Vagina (tissue), 2 donors: ENCODE results near the gene PIK3C2A. TPM values are rescaled to one million over a fixed set of nuclear protein-coding genes. Genes with fewer than 3 reads are reported as not detected.
A peak's percentile ranks its signal among the peaks of the same experiment; 100 is the strongest.
"Not testable (repeated sequence)": the region's sequence is repeated elsewhere in the genome, so short reads cannot be mapped to it uniquely, and the experiment has no call there.

Experiments
- DNase-seq, 2 donors: peaks; one replicate each; pipeline ENCODE4 v3.0.0-alpha.2; 2017; ENCODE audit errors: extremely low spot score in 2 of 2
- H3K27ac ChIP-seq: fragments of 200-600 bp; sonication (generic); one replicate; pipeline ENCODE4 v1.5.1; 2019
- H3K27me3 ChIP-seq: fragments of 200-600 bp; sonication (generic); one replicate; pipeline ENCODE4 v1.5.1; 2019
- H3K36me3 ChIP-seq, 2 donors: fragments of 200-600 bp; sonication (generic); one replicate each; pipeline ENCODE4 v1.5.1; 2017 to 2019
- H3K4me1 ChIP-seq: fragments of 200-600 bp; sonication (generic); one replicate; pipeline ENCODE4 v1.5.1; 2019
- H3K4me3 ChIP-seq, 2 donors: fragments of 200-600 bp; sonication (generic); 1 replicate in 1 of 2; 2 replicates in 1 of 2; pipeline ENCODE4 v1.5.1; 2016 to 2019
- H3K9me3 ChIP-seq: fragments of 200-600 bp; sonication (generic); one replicate; pipeline ENCODE4 v1.5.1; 2019
- CTCF ChIP-seq, 3 experiments: fragments of 450-650 bp in 2 of 3; fragments of 200-600 bp in 1 of 3; sonication (generic) in 1 of 3; IDR thresholded peaks; one replicate each; pipeline ENCODE4 v1.5.1; 2017 to 2019; ENCODE audit warnings: antibody characterized with exemption in 3 of 3, mild to moderate bottlenecking in 2 of 3, moderate library complexity in 2 of 3
- POLR2A ChIP-seq, 2 donors: fragments of 450-650 bp; IDR thresholded peaks; one replicate each; pipeline ENCODE4 v1.6.1; 2017; ENCODE audit warnings: antibody characterized with exemption in 2 of 2, mild to moderate bottlenecking in 2 of 2, moderate library complexity in 2 of 2
- POLR2AphosphoS5 ChIP-seq, 2 donors: sonication (generic); formaldehyde crosslinking; IDR thresholded peaks; one replicate each; pipeline ENCODE4 v1.9.0; 2017; ENCODE audit warnings: antibody characterized with exemption in 2 of 2, mild to moderate bottlenecking in 2 of 2, low read depth in 1 of 2; ENCODE audit not compliant: insufficient read depth in 1 of 2
- intact Hi-C: fragments of 100-400 bp; cut with DNase I; formaldehyde crosslinking; loops from one replicate; pipeline ENCODE4 v1.15.1; 2023
- total RNA-seq: library from RNA; depleted of rRNA; stranded (reverse); fragments of >200 nt; gene quantifications from one replicate; pipeline ENCODE4 v1.2.3, GENCODE V29; 2016

PIK3C2A gene
- total RNA-seq, 1 donor from 2014 or later = 52.1 TPM

- H3K27me3 ChIP-seq = no peaks in the 10 kb centered on the region
- no peaks in the 10 kb centered on the region for H3K36me3 ChIP-seq
- DNase-seq = no peak
- no peaks in the 10 kb centered on the region for H3K4me1 ChIP-seq
- no peak overlapping the region for H3K4me3 ChIP-seq
- intact Hi-C loops = no loop called here
- TF ChIP-seq POLR2A (IDR thresholded peaks at IDR 0.05) (no peak), CTCF (IDR thresholded peaks at IDR 0.05) (no peak), POLR2AphosphoS5 (IDR thresholded peaks at IDR 0.05; ENCODE audit: insufficient read depth in 1 of 2, low read depth in 1 of 2) (no peak)
- H3K27ac ChIP-seq = no peak overlapping the region
- H3K9me3 ChIP-seq = no peaks in the 10 kb centered on the region
Observed at GRCh38 chr11:17250561-17251350, 43.0 kb upstream of the PIK3C2A start.

GRCh38 chr11:17244046-17244445, 36.3 kb upstream of the PIK3C2A start:
- no peak overlapping the region for H3K27ac ChIP-seq
- no peaks in the 10 kb centered on the region for H3K4me1 ChIP-seq
- H3K27me3 ChIP-seq = no peaks in the 10 kb centered on the region
- DNase-seq = no peak
- no peaks in the 10 kb centered on the region for H3K36me3 ChIP-seq
- intact Hi-C loops = no loop called here
- H3K9me3 ChIP-seq = no peaks in the 10 kb centered on the region
- no peak overlapping the region for H3K4me3 ChIP-seq
- TF ChIP-seq POLR2A (IDR thresholded peaks at IDR 0.05) (no peak), POLR2AphosphoS5 (IDR thresholded peaks at IDR 0.05; ENCODE audit: insufficient read depth in 1 of 2, low read depth in 1 of 2) (no peak), CTCF (IDR thresholded peaks at IDR 0.05) (no peak)

- H3K27ac ChIP-seq, H3K27me3 ChIP-seq, intact Hi-C loops, DNase-seq, H3K4me3 ChIP-seq, H3K4me1 ChIP-seq, H3K36me3 ChIP-seq, H3K9me3 ChIP-seq: not testable (repeated sequence)
Observed at GRCh38 chr11:17242954-17243353, 35.2 kb upstream of the PIK3C2A start.

DNA sequence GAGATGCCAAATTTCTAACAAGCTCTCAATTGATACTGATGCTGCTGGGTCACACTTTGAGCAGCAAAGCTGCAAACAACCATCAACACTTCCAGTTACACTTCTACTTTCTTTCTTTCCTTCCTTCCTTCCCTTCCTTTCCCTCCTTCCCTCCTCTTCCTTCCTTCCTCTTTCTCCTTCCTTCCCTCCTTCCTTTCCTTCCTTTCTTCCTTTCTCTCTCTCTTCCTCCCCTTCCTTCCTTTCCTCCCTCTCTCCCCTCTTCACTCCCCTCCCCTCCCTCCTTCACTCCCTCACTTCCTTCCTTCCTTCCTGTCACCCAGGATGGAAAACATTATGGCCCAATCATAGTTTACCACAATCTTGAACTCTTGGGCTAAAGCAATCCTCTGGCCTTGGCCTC, 33.0 kb upstream of the PIK3C2A start:
- Histone ChIP-seq H3K4me3 (no peak overlapping the region), H3K27me3 (no peaks in the 10 kb centered on the region), H3K9me3 (no peaks in the 10 kb centered on the region), H3K27ac (no peak overlapping the region), H3K4me1 (no peaks in the 10 kb centered on the region), H3K36me3 (no peaks in the 10 kb centered on the region)
- intact Hi-C loops = no loop called here
- TF ChIP-seq POLR2AphosphoS5 (IDR thresholded peaks at IDR 0.05; ENCODE audit: insufficient read depth in 1 of 2, low read depth in 1 of 2) = no peak
- no peak for TF ChIP-seq CTCF (IDR thresholded peaks at IDR 0.05)
- TF ChIP-seq POLR2A (IDR thresholded peaks at IDR 0.05) = no peak
- DNase-seq = no peak

DNA sequence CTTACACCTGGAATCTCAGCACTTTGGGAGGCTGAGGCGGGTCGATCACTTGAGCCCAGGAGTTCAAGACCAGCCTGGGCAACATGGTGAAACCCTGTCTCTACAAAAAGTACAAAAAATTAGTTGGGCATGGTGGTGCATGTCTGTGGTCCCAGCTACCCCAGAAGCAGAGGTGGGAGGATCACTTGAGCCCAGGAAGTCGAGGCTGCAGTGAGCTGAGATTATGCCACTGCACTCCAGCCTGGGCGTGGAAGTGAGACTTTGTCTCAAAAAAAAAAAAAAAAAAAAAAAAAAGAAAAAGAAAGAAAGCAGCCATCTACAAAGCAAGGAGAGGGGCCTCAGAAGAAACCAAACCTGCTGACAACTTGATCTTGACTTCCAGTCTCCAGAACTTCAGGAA, 32.1 kb upstream of the PIK3C2A start:
- H3K4me3 ChIP-seq, H3K27ac ChIP-seq, H3K36me3 ChIP-seq, H3K4me1 ChIP-seq, H3K27me3 ChIP-seq, DNase-seq, H3K9me3 ChIP-seq, intact Hi-C loops: not testable (repeated sequence)

GRCh38 chr11:17238377-17238776, 30.6 kb upstream of the PIK3C2A start:
- Histone ChIP-seq H3K4me1 (no peaks in the 10 kb centered on the region), H3K4me3 (no peak overlapping the region), H3K9me3 (no peaks in the 10 kb centered on the region), H3K36me3 (no peaks in the 10 kb centered on the region), H3K27me3 (no peaks in the 10 kb centered on the region), H3K27ac (no peak overlapping the region)
- DNase-seq = no peak
- intact Hi-C loops = no loop called here
- TF ChIP-seq POLR2AphosphoS5 (IDR thresholded peaks at IDR 0.05; ENCODE audit: insufficient read depth in 1 of 2, low read depth in 1 of 2) = peak in 1 of 2 donors; percentile 70
- no peak for TF ChIP-seq POLR2A (IDR thresholded peaks at IDR 0.05)
- no peak for TF ChIP-seq CTCF (IDR thresholded peaks at IDR 0.05)
